Activated CD8-positive, alpha-beta T cell treated with anti-CD3 and anti-CD28 coated beads, Interleukin-2, amount 10 ng/mL, durations not matched to agents 7 days and 5 days (primary cell): Measurements from ENCODE around the gene NPLOC4. TPM values are rescaled to one million over a fixed set of nuclear protein-coding genes. Genes with fewer than 3 reads are reported as not detected.
"Not testable (repeated sequence)": the region's sequence is repeated elsewhere in the genome, so short reads cannot be mapped to it uniquely, and the experiment has no call there.

ENCODE experiments used
- ATAC-seq: fragments of 150-1000 bp; cut with Tn5 transposase; one replicate; pipeline ENCODE4 v1.10.0; 2021; ENCODE audit warnings: moderate library complexity
- CTCF ChIA-PET: fragments of 350-600 bp; sonication (Branson Sonifier 250); formaldehyde crosslinking; loops from one replicate; lab custom pipeline; 2021; ENCODE audit warnings: antibody characterized with exemption; lab: Charles Lee
- POLR2A ChIA-PET: fragments of 350-600 bp; sonication (Branson Sonifier 250); formaldehyde crosslinking; loops from one replicate; lab custom pipeline; 2021; ENCODE audit warnings: antibody characterized with exemption; lab: Charles Lee
- DNase-seq: peaks from one replicate; pipeline ENCODE4 v3.0.0-alpha.2; 2020
- H3K27ac Mint-ChIP-seq: one replicate; pipeline ENCODE4 v1.8.0; 2021; ENCODE audit warnings: mild to moderate bottlenecking, mixed read lengths
- H3K27me3 Mint-ChIP-seq: one replicate; pipeline ENCODE4 v1.8.0; 2021; ENCODE audit warnings: low read depth, mixed read lengths
- H3K36me3 Mint-ChIP-seq: one replicate; pipeline ENCODE4 v1.8.0; 2021; ENCODE audit warnings: low read depth, mixed read lengths
- H3K4me1 Mint-ChIP-seq: one replicate; pipeline ENCODE4 v1.8.0; 2021; ENCODE audit warnings: low read depth, mixed read lengths
- H3K4me3 Mint-ChIP-seq: one replicate; pipeline ENCODE4 v1.8.0; 2021; ENCODE audit warnings: mild to moderate bottlenecking, mixed read lengths
- H3K9me3 Mint-ChIP-seq: one replicate; pipeline ENCODE4 v1.8.0; 2022; ENCODE audit warnings: mixed read lengths; ENCODE audit not compliant: insufficient read depth
- total RNA-seq, 2 experiments: library from RNA; stranded (reverse); gene quantifications; one replicate each; pipeline ENCODE4 v1.2.3, GENCODE V29; 2021

Gene NPLOC4
- total RNA-seq, 2 experiments from 2014 or later = 113 TPM

DNA sequence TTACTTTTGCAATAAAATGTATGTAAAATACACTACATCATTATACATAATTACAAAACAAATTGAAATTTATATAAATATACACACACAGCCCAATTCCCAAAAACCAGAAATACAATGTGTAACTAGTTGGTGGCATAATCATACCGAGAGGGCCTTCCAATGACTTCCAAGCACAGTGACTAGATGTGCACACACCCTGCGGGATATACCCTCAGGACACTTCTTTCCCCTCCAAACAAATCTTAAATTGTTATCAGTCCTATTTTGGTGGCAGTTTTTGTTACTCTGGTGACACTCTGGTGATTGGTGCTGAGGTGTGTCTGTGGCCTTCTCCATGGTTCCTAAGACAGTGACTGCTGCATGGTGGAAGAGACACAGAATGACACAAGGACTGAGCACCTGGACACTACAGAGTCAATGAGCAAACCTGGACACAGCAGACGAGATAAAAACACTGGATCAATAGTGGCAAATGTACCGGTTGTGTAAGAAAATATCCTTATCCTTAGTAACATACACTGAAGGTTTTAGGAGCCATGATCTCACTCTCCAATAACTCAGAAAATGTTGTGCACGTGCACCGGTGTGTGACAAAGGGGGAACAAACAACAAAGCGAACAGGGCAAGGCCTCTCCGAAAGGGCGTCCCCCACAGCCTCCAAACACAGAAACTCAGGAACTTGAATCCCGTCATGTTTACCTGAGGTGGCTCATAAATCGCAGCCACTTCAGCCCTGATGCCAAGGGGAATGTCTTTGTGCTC lies 32.9 kb downstream of the NPLOC4 start:
- peaks cover 12% of the 10 kb centered on the region for H3K4me1 Mint-ChIP-seq
- CTCF ChIA-PET = no interaction called here
- POLR2A ChIA-PET = no interaction called here
- no peaks in the 10 kb centered on the region for H3K9me3 Mint-ChIP-seq
- no peaks in the 10 kb centered on the region for H3K27me3 Mint-ChIP-seq
- peaks cover 54% of the 10 kb centered on the region for H3K36me3 Mint-ChIP-seq
- no peak overlapping the region for H3K27ac Mint-ChIP-seq
- ATAC-seq (no peak), DNase-seq (no peak)
- H3K4me3 Mint-ChIP-seq = no peak overlapping the region

DNA sequence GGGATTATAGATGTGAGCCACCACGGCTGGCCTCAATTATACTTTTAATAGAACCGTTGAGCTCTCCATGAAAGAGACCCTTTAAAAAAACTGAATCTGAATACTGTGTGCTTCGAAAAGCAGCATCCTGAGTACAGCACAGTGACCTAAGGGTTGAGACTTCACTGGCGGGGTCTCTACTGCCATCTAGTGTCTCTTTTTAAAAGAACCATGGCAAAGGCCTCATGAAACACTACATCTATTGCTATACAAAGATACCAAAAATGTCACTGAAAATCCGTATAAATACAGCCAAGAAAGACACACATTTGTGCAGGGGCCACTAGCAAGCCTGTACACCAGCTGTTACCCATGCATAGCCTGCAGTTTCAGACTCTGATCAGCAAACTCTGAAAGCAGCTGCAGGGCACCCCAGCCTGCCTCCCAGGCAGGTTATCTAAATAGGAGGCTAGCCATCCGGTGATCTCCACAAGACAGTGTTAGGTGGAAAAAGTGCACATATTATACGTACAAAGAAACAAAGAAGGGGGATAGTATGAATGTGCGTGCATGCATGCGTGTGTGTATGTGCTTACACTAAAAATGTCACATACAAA lies 35.3 kb downstream of the NPLOC4 start:
- H3K36me3 Mint-ChIP-seq = peaks cover 52% of the 10 kb centered on the region
- H3K4me1 Mint-ChIP-seq = peaks cover 10% of the 10 kb centered on the region
- no peaks in the 10 kb centered on the region for H3K9me3 Mint-ChIP-seq
- ChIA-PET CTCF (interaction anchor here (0.6 to 2.8 kb wide), 31 partner anchors 8 to 316 kb away, joined by 3 to 25 read pairs (median 3); partner anchors contain the start of genes FAAP100, PDE6G and SLC38A10), POLR2A (interaction anchor here (1.2 kb wide), 1 partner anchor 10 kb away, joined by 4 read pairs; no protein-coding TSS in a partner anchor)
- no peak overlapping the region for H3K4me3 Mint-ChIP-seq
- ATAC-seq (peak; percentile 90), DNase-seq (peak; percentile 69)
- peak overlapping the region; percentile 58 for H3K27ac Mint-ChIP-seq
- no peaks in the 10 kb centered on the region for H3K27me3 Mint-ChIP-seq

- Mint-ChIP-seq H3K27me3 (no peaks in the 10 kb centered on the region), H3K4me1 (peaks cover 10% of the 10 kb centered on the region), H3K4me3 (no peak overlapping the region), H3K27ac (no peak overlapping the region), H3K36me3 (peaks cover 49% of the 10 kb centered on the region), H3K9me3 (no peaks in the 10 kb centered on the region)
- CTCF ChIA-PET = interaction anchor here (1.2 to 2.8 kb wide), 7 partner anchors 16 to 347 kb away, joined by 3 to 25 read pairs (median 6); partner anchors contain the start of gene FAAP100
- no peak for ATAC-seq
- no peak for DNase-seq
- POLR2A ChIA-PET = interaction anchor here (1.2 kb wide), 2 partner anchors 8 to 103 kb away, joined by 4 read pairs; partner anchors contain the start of gene MRPL12
These were observed 37.0 kb downstream of the NPLOC4 start for GRCh38 chr17:81599719-81600486.

DNA sequence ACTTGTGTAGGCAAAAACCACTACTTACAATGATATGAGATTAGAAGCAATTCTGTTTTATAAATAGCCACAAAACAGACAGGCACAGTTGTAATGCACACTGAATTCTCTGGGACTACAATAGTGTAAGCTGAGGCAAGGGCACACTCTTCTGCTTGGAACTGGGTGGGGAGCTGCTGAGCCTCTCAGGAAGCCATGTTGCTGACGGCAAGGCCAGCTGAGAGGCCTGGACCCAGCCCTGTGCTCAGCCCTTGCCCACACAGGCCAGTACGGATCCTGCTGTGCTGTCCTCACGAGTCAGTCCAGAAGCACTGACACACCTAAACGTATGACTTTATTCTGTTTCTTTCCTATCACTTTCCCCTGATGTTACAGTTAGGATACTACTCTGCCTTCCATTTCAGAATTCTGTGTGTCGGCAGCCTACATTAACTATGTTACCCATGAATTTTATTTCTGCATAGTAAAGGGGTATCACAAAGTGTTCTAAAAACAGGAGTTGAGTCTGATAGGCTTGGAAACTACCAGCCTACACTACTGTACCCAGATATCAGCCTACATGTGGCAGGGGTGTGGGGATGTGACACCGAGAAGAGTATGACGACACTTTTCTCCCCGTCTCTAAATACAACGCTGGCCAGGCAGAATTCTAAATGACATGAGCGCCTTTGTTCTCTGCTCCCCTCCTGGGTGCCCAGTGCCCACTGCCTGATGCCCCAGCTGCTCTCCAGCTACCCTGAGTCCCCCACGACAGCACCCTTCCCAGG lies 43.6 kb downstream of the NPLOC4 start:
- Mint-ChIP-seq H3K27ac (no peak overlapping the region), H3K36me3 (peaks cover 54% of the 10 kb centered on the region), H3K27me3 (no peaks in the 10 kb centered on the region), H3K4me1 (peaks cover 2% of the 10 kb centered on the region), H3K4me3 (no peak overlapping the region), H3K9me3 (no peaks in the 10 kb centered on the region)
- DNase-seq = no peak
- ChIA-PET POLR2A (no interaction called here), CTCF (no interaction called here)
- no peak for ATAC-seq

GRCh38 chr17:81591971-81592370 lies 44.9 kb downstream of the NPLOC4 start:
- Mint-ChIP-seq H3K4me1 (no peaks in the 10 kb centered on the region), H3K27me3 (no peaks in the 10 kb centered on the region), H3K36me3 (peaks cover 53% of the 10 kb centered on the region), H3K4me3 (no peak overlapping the region), H3K9me3 (no peaks in the 10 kb centered on the region), H3K27ac (no peak overlapping the region)
- DNase-seq (no peak), ATAC-seq (no peak)
- ChIA-PET POLR2A (interaction anchor here (1.6 kb wide), 1 partner anchor 9 kb away, joined by 4 read pairs; no protein-coding TSS in a partner anchor), CTCF (no interaction called here)

DNA sequence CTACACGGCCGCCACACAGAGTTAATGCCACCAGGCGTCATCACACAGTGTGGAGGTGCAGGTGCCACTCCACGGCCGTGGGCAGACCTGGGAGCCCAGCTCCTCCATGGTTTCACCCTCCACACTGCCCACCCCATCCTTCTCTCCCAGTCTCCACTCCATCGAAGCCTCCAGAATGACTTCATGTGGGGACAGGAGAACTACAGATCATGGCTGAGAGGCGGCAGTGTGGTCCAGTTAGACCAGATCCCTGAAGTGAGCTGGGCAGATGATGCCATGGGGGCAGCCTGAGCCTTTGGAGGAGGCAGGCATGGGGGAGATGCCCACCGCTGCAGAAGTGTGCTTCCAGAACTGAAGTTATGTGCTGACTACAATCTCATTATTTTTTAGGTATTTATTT lies 46.8 kb downstream of the NPLOC4 start:
- Mint-ChIP-seq H3K4me1 (no peaks in the 10 kb centered on the region), H3K27ac (no peak overlapping the region), H3K4me3 (no peak overlapping the region), H3K9me3 (no peaks in the 10 kb centered on the region), H3K27me3 (no peaks in the 10 kb centered on the region), H3K36me3 (peaks cover 58% of the 10 kb centered on the region)
- no peak for ATAC-seq
- POLR2A ChIA-PET = no interaction called here
- no peak for DNase-seq
- CTCF ChIA-PET = no interaction called here

DNA sequence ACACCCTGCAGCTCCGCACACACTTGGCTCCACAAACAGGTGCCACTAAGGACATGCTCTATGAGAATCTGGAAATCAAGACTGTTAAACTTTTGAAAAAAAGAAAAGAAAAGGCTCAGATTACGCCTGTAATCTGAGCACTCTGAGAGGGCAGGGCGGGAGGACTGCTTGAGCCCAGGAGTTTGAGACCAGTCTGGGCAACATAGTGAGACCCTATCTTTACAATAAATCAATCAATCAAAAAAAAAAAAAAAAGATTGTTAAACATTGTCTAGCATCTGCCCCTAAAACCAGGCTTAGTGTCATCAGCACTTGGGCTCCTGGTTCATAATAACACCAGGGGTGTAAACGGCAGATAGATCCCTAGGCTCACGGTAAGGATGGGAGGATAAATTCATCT lies 47.3 kb downstream of the NPLOC4 start:
- Mint-ChIP-seq H3K27me3 (no peaks in the 10 kb centered on the region), H3K36me3 (peaks cover 59% of the 10 kb centered on the region), H3K4me3 (no peak overlapping the region), H3K9me3 (no peaks in the 10 kb centered on the region), H3K4me1 (no peaks in the 10 kb centered on the region), H3K27ac (no peak overlapping the region)
- DNase-seq (no peak), ATAC-seq (no peak)
- CTCF ChIA-PET = no interaction called here
- POLR2A ChIA-PET = no interaction called here

DNA sequence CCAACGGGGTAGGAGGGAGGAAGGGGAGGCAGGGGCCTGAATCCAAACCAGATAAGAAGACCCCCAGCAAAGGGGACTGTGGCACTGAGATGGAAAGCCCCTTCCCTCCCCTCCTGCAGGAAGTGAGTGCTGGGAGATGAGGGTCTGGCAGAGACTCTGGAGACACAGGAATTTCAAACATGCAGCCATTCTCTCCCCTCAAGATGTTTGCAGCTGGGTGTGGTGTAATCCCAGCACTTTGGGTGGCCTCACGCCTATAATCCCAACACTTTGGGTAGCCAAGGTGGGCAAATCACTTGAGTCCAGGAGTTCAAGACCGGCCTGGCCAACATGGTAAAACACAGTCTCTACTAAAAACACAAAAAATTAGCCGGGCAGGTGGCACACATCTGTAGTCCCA lies 50.8 kb downstream of the NPLOC4 start:
- no peaks in the 10 kb centered on the region for H3K4me1 Mint-ChIP-seq
- no peaks in the 10 kb centered on the region for H3K27me3 Mint-ChIP-seq
- DNase-seq = no peak
- no peaks in the 10 kb centered on the region for H3K9me3 Mint-ChIP-seq
- ChIA-PET CTCF (interaction anchor here (1.6 kb wide), 1 partner anchor 15 kb away, joined by 6 read pairs; no protein-coding TSS in a partner anchor), POLR2A (no interaction called here)
- peaks cover 57% of the 10 kb centered on the region for H3K36me3 Mint-ChIP-seq
- no peak overlapping the region for H3K4me3 Mint-ChIP-seq
- H3K27ac Mint-ChIP-seq = no peak overlapping the region
- ATAC-seq = no peak

- H3K4me1 Mint-ChIP-seq, POLR2A ChIA-PET, H3K9me3 Mint-ChIP-seq, H3K4me3 Mint-ChIP-seq, DNase-seq, H3K27me3 Mint-ChIP-seq, ATAC-seq, H3K27ac Mint-ChIP-seq: not testable (repeated sequence)
- CTCF ChIA-PET = interaction anchor here (0.6 kb wide), 1 partner anchor 16 kb away, joined by 3 read pairs; no protein-coding TSS in a partner anchor
- peaks cover 53% of the 10 kb centered on the region for H3K36me3 Mint-ChIP-seq
These were observed 52.1 kb downstream of the NPLOC4 start for GRCh38 chr17:81584771-81585170.

GRCh38 chr17:81583589-81584342 lies 53.1 kb downstream of the NPLOC4 start:
- Mint-ChIP-seq H3K9me3 (no peaks in the 10 kb centered on the region), H3K27ac (no peak overlapping the region), H3K27me3 (no peaks in the 10 kb centered on the region), H3K36me3 (peaks cover 51% of the 10 kb centered on the region), H3K4me1 (no peaks in the 10 kb centered on the region), H3K4me3 (no peak overlapping the region)
- ChIA-PET CTCF (interaction anchor here (0.5 to 0.6 kb wide), 2 partner anchors 17 to 321 kb away, joined by 3 read pairs; no protein-coding TSS in a partner anchor), POLR2A (no interaction called here)
- DNase-seq (no peak), ATAC-seq (no peak)
